ENCODE measurements around the gene STX12.
"Not testable (repeated sequence)": the region's sequence is repeated elsewhere in the genome, so short reads cannot be mapped to it uniquely, and the experiment has no call there.

STX12 gene

DNA sequence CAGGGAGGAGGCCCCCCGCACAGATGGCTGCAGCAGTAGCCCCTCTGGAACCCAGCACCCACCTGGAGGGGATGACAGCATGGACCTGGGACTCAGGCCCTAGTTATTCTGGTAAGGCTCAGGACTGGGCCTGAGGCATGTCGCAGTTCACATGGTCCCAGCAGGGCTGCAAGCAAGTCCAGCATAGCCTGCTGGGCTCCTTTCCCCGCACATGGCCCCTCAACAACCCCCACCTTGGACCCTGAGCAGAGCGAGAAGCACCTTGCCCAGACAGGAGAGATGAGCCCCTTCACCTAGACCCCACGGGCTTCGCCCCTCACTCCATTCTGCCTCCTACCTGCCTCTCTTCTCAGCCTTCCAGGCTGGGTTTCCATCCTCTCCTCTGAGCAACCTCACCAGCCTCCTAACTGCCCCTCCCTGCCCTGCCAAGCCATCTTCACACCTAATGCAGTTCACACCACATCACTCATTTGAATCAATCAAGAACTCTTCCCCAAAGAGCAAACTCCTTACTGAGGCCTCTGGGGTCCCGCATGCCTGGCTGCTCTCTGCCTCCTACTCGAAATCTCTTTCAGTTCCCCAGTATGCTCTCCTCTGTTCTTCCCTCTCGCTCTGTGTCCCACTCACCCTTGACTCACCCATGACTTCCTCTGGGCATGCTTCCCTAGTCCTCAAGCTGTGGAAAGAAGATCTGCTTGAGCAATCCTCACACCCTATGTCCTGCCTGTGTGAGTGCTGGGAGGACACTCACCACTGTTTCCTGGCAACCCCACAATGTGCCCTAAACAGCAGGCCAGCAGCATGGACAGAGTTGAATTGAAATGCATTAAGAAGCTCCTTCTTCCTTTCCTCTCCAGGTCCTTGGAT is 89.9 kb downstream of the STX12 start:
- Histone ChIP-seq H3K36me3 (ENCODE audit: control insufficient read depth in 5 of 5, insufficient read depth in 5 of 5, low read length in 5 of 5) (no peaks in the 10 kb centered on the region), H3K9me3 (ENCODE audit: control insufficient read depth in 5 of 5, low read length in 5 of 5) (no peaks in the 10 kb centered on the region), H3K27ac (ENCODE audit: low read depth, low read length) (peak overlapping the region; percentile 90), H3K9ac (ENCODE audit: low read length in 5 of 5) (peak overlapping the region; percentile 12 to 80 (median 76)), H3K4me1 (ENCODE audit: control insufficient read depth in 5 of 5, insufficient read depth in 5 of 5, low read length in 5 of 5) (peaks cover 10 to 52% (median 38%) of the 10 kb centered on the region in 5 donors), H3K4me3 (ENCODE audit: low read depth in 1 of 5, low read length in 5 of 5) (peak overlapping the region; percentile 14 to 54 (median 42)), H3K27me3 (ENCODE audit: control insufficient read depth in 5 of 5, insufficient read depth in 4 of 5, low read length in 5 of 5) (no peaks in the 10 kb centered on the region)

DNA sequence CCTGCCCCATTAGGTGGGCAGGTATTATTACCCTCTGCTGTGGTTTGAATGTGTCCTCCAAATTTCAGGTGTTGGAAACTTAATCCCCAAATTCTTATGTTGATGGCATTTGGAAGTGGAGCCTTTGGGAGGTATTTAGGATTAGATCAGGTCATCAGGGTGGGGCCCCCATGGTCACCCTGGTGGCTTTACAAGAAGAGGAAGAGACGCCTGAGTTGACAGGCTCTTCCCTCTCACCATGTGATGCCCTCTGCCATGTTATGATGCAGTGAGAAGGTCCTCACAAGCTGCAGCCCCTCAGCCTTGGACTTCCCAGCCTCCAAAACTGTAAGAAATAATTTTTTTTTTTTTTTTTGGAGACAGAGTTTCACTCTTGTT is 90.5 kb downstream of the STX12 start:
- Histone ChIP-seq H3K4me3 (ENCODE audit: low read depth in 1 of 5, low read length in 5 of 5) (no peak overlapping the region), H3K9ac (ENCODE audit: low read length in 5 of 5) (peak overlapping the region in 3 of 5 donors; percentile 26 to 76 (median 56)), H3K4me1 (ENCODE audit: control insufficient read depth in 5 of 5, insufficient read depth in 5 of 5, low read length in 5 of 5) (peaks cover 9 to 46% (median 34%) of the 10 kb centered on the region in 5 donors), H3K27ac (ENCODE audit: low read depth, low read length) (peak overlapping the region; percentile 90), H3K36me3 (ENCODE audit: control insufficient read depth in 5 of 5, insufficient read depth in 5 of 5, low read length in 5 of 5) (no peaks in the 10 kb centered on the region), H3K27me3 (ENCODE audit: control insufficient read depth in 5 of 5, insufficient read depth in 4 of 5, low read length in 5 of 5) (no peaks in the 10 kb centered on the region), H3K9me3 (ENCODE audit: control insufficient read depth in 5 of 5, low read length in 5 of 5) (no peaks in the 10 kb centered on the region)

DNA sequence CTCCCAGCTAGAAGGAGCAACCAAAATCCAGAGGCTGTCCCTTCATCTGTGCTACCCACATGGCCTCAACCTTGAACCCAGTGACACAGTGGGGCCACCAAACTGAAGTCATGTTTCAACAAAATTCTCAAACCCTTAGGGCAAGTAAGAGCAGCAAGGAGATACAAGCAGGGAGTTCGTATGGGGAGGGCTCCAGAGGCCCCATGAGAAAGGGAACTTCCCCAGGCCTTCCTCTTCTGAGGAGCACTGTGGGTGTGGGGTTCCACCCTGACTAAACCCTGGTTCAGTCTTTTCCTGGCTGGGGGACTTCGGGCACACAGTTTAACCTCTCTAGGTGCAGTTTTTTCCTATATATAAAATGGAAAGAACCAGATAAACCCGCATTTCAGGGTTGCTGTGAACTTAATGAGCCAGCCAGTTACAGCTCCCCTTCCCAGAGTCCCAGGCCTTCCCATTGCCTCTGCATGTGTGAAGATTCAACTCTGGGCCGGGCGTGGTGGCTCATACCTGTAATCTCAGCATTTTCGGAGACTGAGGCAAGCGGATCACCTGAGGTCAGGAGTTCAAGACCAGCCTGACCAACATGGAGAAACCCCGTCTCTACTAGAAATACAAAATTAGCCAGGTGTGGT is 91.4 kb downstream of the STX12 start:
- Histone ChIP-seq H3K27me3 (ENCODE audit: control insufficient read depth in 5 of 5, insufficient read depth in 4 of 5, low read length in 5 of 5) (no peaks in the 10 kb centered on the region), H3K4me3 (ENCODE audit: low read depth in 1 of 5, low read length in 5 of 5) (no peak overlapping the region), H3K9me3 (ENCODE audit: control insufficient read depth in 5 of 5, low read length in 5 of 5) (no peaks in the 10 kb centered on the region), H3K36me3 (ENCODE audit: control insufficient read depth in 5 of 5, insufficient read depth in 5 of 5, low read length in 5 of 5) (no peaks in the 10 kb centered on the region), H3K27ac (ENCODE audit: low read depth, low read length) (peak overlapping the region; percentile 90), H3K4me1 (ENCODE audit: control insufficient read depth in 5 of 5, insufficient read depth in 5 of 5, low read length in 5 of 5) (peaks cover 9 to 46% (median 36%) of the 10 kb centered on the region in 5 donors), H3K9ac (ENCODE audit: low read length in 5 of 5) (peak overlapping the region; percentile 20 to 76 (median 56))

DNA sequence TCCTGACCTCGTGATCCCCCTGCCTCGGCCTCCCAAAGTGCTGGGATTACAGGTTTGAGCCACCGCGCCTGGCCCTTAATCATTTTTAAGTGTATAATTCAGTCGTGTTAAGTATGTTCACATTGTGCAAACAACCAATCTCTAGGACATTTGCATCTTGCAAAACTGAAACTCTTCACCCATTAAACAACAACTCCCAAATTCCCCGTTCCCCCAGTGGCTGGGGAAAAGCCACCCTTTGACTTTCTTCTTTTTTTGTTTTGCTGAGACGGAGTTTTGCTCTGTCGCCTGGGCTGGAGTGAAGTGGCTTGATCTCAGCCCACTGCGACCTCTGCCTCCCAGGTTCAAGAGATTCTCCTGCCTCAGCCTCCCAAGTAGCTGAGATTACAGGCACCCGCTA is 92.8 kb downstream of the STX12 start:
- Histone ChIP-seq H3K4me1 (ENCODE audit: control insufficient read depth in 5 of 5, insufficient read depth in 5 of 5, low read length in 5 of 5) (peaks cover 9 to 50% (median 36%) of the 10 kb centered on the region in 5 donors), H3K36me3 (ENCODE audit: control insufficient read depth in 5 of 5, insufficient read depth in 5 of 5, low read length in 5 of 5) (no peaks in the 10 kb centered on the region), H3K9ac (ENCODE audit: low read length in 5 of 5) (no peak overlapping the region), H3K9me3 (ENCODE audit: control insufficient read depth in 5 of 5, low read length in 5 of 5) (no peaks in the 10 kb centered on the region), H3K4me3 (ENCODE audit: low read depth in 1 of 5, low read length in 5 of 5) (no peak overlapping the region), H3K27me3 (ENCODE audit: control insufficient read depth in 5 of 5, insufficient read depth in 4 of 5, low read length in 5 of 5) (no peaks in the 10 kb centered on the region), H3K27ac (ENCODE audit: low read depth, low read length) (no peak overlapping the region)

DNA sequence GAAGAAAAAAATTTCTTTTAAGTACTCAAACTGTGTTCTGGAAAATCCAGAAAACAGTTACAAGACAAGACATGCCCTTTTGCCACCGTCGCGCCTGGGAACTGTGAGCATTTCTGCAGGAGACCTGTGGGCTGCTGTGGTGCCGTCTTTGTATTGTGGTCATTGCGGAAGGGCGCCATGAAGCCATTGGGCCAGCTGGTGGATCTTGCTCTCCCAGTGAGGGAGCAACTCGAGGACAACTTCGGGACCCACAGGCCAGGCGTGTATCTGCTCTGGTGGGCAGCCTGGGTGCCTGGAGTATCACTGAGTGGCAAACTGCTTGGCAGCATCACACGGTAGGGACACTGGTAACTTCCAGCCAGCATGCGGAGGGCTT is 95.5 kb downstream of the STX12 start:
- peaks cover 0 to 48% (median 36%) of the 10 kb centered on the region in 5 donors for H3K4me1 ChIP-seq (ENCODE audit: control insufficient read depth in 5 of 5, insufficient read depth in 5 of 5, low read length in 5 of 5)
- no peaks in the 10 kb centered on the region for H3K36me3 ChIP-seq (ENCODE audit: control insufficient read depth in 5 of 5, insufficient read depth in 5 of 5, low read length in 5 of 5)
- no peak overlapping the region for H3K9ac ChIP-seq (ENCODE audit: low read length in 5 of 5)
- H3K27ac ChIP-seq (ENCODE audit: low read depth, low read length): no peak overlapping the region
- H3K4me3 ChIP-seq (ENCODE audit: low read depth in 1 of 5, low read length in 5 of 5): no peak overlapping the region
- H3K9me3 ChIP-seq (ENCODE audit: control insufficient read depth in 5 of 5, low read length in 5 of 5): no peaks in the 10 kb centered on the region
- H3K27me3 ChIP-seq (ENCODE audit: control insufficient read depth in 5 of 5, insufficient read depth in 4 of 5, low read length in 5 of 5): no peaks in the 10 kb centered on the region

DNA sequence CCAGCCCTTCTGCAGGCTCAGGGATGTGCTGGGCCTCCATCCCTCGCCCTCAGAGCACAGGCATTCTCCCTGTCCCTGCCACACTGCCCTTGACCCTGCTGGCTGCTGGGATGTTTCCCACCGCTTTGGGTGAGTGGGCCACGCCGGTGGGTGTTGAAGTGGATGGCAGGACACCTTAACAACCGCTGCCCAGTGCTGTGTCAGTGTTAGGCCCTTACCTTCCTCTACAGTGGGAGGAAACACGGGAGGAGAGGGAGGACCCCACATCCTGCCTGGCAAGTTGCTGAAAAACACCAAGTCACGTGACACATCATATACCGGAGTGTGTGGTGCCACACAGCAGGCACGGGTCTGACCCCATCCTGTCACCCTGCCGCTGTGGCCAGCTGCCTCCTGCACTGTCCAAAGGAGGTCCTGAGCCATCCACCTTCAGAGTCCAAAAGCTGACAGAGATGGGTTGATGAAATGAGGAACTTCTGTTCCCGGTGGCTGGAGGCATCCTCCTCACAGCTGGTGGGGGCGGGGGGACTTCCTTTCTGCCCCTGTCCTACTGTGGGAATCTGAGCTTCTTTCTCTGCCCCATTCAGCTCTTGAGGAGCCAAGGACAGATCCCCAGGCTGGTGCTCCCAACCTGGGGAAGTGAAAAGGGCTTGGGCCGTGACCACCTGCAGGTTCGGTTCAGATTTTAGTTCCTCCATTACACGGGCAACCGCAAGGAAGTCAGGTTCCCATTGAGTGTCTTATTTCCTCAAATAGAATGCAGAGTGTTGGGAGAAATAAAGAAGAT is 96.1 kb downstream of the STX12 start:
- Histone ChIP-seq H3K4me1 (ENCODE audit: control insufficient read depth in 5 of 5, insufficient read depth in 5 of 5, low read length in 5 of 5) (peaks cover 0 to 45% (median 32%) of the 10 kb centered on the region in 5 donors), H3K27ac (ENCODE audit: low read depth, low read length) (no peak overlapping the region), H3K27me3 (ENCODE audit: control insufficient read depth in 5 of 5, insufficient read depth in 4 of 5, low read length in 5 of 5) (no peaks in the 10 kb centered on the region), H3K9ac (ENCODE audit: low read length in 5 of 5) (peak overlapping the region in 1 of 5 donors; percentile 1), H3K4me3 (ENCODE audit: low read depth in 1 of 5, low read length in 5 of 5) (no peak overlapping the region), H3K9me3 (ENCODE audit: control insufficient read depth in 5 of 5, low read length in 5 of 5) (no peaks in the 10 kb centered on the region), H3K36me3 (ENCODE audit: control insufficient read depth in 5 of 5, insufficient read depth in 5 of 5, low read length in 5 of 5) (no peaks in the 10 kb centered on the region)

DNA sequence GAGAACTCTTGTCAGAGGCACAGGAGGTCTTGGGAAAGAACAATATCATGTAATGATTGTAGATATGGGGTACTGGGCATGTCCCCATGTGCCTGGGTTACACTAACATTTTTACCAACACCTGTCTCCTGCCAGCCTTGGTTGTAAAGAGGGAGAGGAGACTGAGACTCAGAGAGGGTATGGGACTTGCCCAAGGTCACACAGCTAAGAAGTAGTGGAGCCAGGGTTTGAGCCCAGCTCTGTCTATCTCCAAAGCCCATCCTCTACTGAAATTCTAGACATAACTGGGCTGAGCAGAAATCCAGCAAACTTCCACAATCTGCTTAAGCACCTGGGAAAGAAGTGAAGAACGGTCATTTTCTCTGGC is 96.7 kb downstream of the STX12 start:
- Histone ChIP-seq H3K9me3 (ENCODE audit: control insufficient read depth in 5 of 5, low read length in 5 of 5) (no peaks in the 10 kb centered on the region), H3K27me3 (ENCODE audit: control insufficient read depth in 5 of 5, insufficient read depth in 4 of 5, low read length in 5 of 5) (no peaks in the 10 kb centered on the region), H3K9ac (ENCODE audit: low read length in 5 of 5) (no peak overlapping the region), H3K4me1 (ENCODE audit: control insufficient read depth in 5 of 5, insufficient read depth in 5 of 5, low read length in 5 of 5) (peaks cover 0 to 39% (median 27%) of the 10 kb centered on the region in 5 donors), H3K36me3 (ENCODE audit: control insufficient read depth in 5 of 5, insufficient read depth in 5 of 5, low read length in 5 of 5) (no peaks in the 10 kb centered on the region), H3K4me3 (ENCODE audit: low read depth in 1 of 5, low read length in 5 of 5) (no peak overlapping the region), H3K27ac (ENCODE audit: low read depth, low read length) (no peak overlapping the region)

DNA sequence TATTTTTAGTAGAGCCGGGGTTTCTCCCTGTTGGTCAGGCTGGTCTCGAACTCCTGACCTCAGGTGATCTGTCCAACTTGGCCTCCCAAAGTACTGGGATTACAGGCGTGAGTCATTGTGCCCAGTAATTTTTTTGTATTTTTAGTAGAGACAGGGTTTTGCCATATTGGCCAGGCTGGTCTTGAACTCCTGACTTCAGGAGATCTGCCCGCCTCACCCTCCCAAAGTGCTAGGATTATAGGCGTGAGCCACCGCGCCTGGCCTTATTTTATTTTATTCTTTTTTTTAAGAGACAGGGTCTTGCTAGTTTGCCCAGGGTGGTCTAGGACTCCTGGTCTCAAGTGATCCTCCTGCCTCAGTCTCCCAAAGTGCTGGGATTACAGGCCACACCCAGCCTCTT is 98.1 kb downstream of the STX12 start:
- H3K4me3 ChIP-seq (ENCODE audit: low read depth in 1 of 5, low read length in 5 of 5); H3K9ac ChIP-seq (ENCODE audit: low read length in 5 of 5); H3K36me3 ChIP-seq (ENCODE audit: control insufficient read depth in 5 of 5, insufficient read depth in 5 of 5, low read length in 5 of 5); H3K27ac ChIP-seq (ENCODE audit: low read depth, low read length); H3K27me3 ChIP-seq (ENCODE audit: control insufficient read depth in 5 of 5, insufficient read depth in 4 of 5, low read length in 5 of 5); H3K9me3 ChIP-seq (ENCODE audit: control insufficient read depth in 5 of 5, low read length in 5 of 5): not testable (repeated sequence)
- peaks cover 0 to 39% (median 21%) of the 10 kb centered on the region in 5 donors for H3K4me1 ChIP-seq (ENCODE audit: control insufficient read depth in 5 of 5, insufficient read depth in 5 of 5, low read length in 5 of 5)

DNA sequence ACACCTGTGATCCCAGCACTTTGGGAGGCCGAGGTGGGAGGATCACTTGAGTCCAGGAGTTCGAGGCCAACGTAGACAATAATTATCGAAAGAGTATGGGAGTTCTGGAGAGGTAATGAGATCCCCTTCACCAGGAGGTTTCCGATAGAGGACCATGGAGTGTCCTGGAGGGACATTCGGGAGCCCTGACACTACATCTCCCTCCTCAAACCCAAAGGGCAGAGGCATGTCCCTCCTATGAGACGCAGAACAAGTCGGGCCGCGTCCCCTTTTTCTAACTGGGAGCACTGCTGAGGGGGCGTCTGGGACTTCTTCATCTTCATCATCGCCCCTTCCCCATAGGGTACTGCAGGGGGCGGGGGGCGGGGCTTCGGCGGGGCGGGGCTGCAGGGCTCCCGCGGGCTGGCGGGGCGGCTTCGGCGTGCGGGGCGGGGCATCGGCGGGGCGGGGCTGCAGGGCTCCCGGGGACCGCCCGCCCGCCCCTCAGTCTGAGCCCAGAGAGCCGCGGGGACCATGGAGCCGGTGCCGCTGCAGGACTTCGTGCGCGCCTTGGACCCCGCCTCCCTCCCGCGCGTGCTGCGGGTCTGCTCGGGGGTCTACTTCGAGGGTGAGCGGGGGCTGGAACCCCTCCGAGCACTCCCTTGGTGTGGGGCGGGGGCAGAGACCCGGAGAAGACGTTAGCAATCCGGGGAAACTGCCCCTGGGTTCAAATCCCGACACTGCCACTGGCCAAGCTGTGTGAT is 99.2 kb downstream of the STX12 start, which contains the start of gene THEMIS2:
Gene THEMIS2, plus strand, starts transcription at position 486 of the 743 bp plus-strand sequence. Its CDS starts 28 bp downstream, at position 514.
- H3K9ac ChIP-seq (ENCODE audit: low read length in 5 of 5): peak within 1 kb of the TSS in 4 of 5 donors; percentile 52 to 87 (median 82)
- H3K27me3 ChIP-seq (ENCODE audit: control insufficient read depth in 5 of 5, insufficient read depth in 4 of 5, low read length in 5 of 5): no peaks in the 10 kb centered on the region
- H3K27ac ChIP-seq (ENCODE audit: low read depth, low read length): peak within 1 kb of the TSS; percentile 50
- H3K4me3 ChIP-seq (ENCODE audit: low read depth in 1 of 5, low read length in 5 of 5): peak within 1 kb of the TSS; percentile 76 to 89 (median 83)
- H3K4me1 ChIP-seq (ENCODE audit: control insufficient read depth in 5 of 5, insufficient read depth in 5 of 5, low read length in 5 of 5): peaks cover 0 to 46% (median 26%) of the 10 kb centered on the region in 5 donors
- H3K9me3 ChIP-seq (ENCODE audit: control insufficient read depth in 5 of 5, low read length in 5 of 5): no peaks in the 10 kb centered on the region
- peaks cover 0 to 9% (median 4%) of the 10 kb centered on the region in 5 donors for H3K36me3 ChIP-seq (ENCODE audit: control insufficient read depth in 5 of 5, insufficient read depth in 5 of 5, low read length in 5 of 5)
